HepG2 (cell line): Measurements from ENCODE around the gene CCDC85C. TPM values are rescaled to one million over a fixed set of nuclear protein-coding genes. Genes with fewer than 3 reads are reported as not detected.

Source experiments
- polyA plus RNA-seq, 8 experiments: library from polyadenylated mRNA; depleted of rRNA in 3 of 8; stranded (reverse) in 7 of 8; unstranded in 1 of 8; fragments of >200 nt; fragmentation: Illumina TruSeq in 4 of 8; extraction: Trizol in 4 of 8; gene quantifications; 2 replicates each; pipeline versions ENCODE4 v1.2.1 to v1.2.3, GENCODE V29; 2011 to 2016; ENCODE audit warnings: low read depth in 4 of 8, missing spikeins in 1 of 8, mixed read lengths in 1 of 8; ENCODE audit not compliant: insufficient read depth in 1 of 8
- total RNA-seq, 5 experiments: library from RNA; depleted of rRNA; stranded (reverse); fragments of >200 nt; fragmentation: Illumina TruSeq; extraction: Trizol; gene quantifications; 2 replicates each; pipeline ENCODE4 v1.2.3, GENCODE V29; 2016; ENCODE audit warnings: low read depth in 1 of 5
- TF ChIP-seq, protein P1 (sequence below): sonication (generic); formaldehyde crosslinking; IDR thresholded peaks from 2 replicates; pipeline ENCODE4 v1.4.0; 2020; ENCODE audit warnings: mild to moderate bottlenecking, low read depth, missing genetic modification reagents
- TF ChIP-seq, protein P2 (sequence below): sonication (generic); formaldehyde crosslinking; IDR thresholded peaks from one replicate; pipeline ENCODE4 v1.5.1; 2020; ENCODE audit warnings: mild to moderate bottlenecking, missing genetic modification reagents; ENCODE audit errors: not compliant biosample characterization
- TF ChIP-seq, protein P3 (sequence below): sonication (generic); formaldehyde crosslinking; IDR thresholded peaks from 2 replicates; pipeline ENCODE4 v1.8.0; 2022; ENCODE audit warnings: mild to moderate bottlenecking, missing genetic modification reagents, borderline replicate concordance

CCDC85C gene
- total and polyA plus RNA-seq, 2 of the 13 experiments (the other 11 are each of a cell fraction or from before 2014, with no cell fraction given) = 18.8 to 43.8 TPM

DNA sequence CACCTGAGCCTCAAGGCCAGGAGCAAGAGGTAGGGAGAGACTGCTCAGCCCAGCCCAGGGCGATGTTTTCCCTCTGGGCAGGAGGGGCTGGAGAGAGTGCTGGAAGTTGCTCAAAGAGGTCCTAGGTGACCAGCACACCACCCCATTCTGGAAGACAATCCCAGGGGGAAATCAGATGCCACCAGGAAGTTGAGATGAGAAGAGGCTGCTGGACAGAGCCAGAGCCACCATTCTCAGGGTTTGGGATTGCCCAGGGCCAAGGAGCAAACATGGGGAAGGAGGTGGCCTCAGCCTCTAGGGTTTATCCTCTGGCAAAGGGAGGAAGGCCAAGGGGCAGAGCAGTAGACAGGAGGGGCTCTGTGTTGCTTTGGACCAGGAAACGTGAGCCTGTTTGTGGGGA is 11.6 kb downstream of the CCDC85C start (continued):
- TF ChIP-seq, protein P1, sequence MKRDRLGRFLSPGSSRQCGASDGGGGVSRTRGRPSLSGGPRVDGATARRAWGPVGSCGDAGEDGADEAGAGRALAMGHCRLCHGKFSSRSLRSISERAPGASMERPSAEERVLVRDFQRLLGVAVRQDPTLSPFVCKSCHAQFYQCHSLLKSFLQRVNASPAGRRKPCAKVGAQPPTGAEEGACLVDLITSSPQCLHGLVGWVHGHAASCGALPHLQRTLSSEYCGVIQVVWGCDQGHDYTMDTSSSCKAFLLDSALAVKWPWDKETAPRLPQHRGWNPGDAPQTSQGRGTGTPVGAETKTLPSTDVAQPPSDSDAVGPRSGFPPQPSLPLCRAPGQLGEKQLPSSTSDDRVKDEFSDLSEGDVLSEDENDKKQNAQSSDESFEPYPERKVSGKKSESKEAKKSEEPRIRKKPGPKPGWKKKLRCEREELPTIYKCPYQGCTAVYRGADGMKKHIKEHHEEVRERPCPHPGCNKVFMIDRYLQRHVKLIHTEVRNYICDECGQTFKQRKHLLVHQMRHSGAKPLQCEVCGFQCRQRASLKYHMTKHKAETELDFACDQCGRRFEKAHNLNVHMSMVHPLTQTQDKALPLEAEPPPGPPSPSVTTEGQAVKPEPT (CRISPR knock-in tag) = no peak
- TF ChIP-seq, protein P2, sequence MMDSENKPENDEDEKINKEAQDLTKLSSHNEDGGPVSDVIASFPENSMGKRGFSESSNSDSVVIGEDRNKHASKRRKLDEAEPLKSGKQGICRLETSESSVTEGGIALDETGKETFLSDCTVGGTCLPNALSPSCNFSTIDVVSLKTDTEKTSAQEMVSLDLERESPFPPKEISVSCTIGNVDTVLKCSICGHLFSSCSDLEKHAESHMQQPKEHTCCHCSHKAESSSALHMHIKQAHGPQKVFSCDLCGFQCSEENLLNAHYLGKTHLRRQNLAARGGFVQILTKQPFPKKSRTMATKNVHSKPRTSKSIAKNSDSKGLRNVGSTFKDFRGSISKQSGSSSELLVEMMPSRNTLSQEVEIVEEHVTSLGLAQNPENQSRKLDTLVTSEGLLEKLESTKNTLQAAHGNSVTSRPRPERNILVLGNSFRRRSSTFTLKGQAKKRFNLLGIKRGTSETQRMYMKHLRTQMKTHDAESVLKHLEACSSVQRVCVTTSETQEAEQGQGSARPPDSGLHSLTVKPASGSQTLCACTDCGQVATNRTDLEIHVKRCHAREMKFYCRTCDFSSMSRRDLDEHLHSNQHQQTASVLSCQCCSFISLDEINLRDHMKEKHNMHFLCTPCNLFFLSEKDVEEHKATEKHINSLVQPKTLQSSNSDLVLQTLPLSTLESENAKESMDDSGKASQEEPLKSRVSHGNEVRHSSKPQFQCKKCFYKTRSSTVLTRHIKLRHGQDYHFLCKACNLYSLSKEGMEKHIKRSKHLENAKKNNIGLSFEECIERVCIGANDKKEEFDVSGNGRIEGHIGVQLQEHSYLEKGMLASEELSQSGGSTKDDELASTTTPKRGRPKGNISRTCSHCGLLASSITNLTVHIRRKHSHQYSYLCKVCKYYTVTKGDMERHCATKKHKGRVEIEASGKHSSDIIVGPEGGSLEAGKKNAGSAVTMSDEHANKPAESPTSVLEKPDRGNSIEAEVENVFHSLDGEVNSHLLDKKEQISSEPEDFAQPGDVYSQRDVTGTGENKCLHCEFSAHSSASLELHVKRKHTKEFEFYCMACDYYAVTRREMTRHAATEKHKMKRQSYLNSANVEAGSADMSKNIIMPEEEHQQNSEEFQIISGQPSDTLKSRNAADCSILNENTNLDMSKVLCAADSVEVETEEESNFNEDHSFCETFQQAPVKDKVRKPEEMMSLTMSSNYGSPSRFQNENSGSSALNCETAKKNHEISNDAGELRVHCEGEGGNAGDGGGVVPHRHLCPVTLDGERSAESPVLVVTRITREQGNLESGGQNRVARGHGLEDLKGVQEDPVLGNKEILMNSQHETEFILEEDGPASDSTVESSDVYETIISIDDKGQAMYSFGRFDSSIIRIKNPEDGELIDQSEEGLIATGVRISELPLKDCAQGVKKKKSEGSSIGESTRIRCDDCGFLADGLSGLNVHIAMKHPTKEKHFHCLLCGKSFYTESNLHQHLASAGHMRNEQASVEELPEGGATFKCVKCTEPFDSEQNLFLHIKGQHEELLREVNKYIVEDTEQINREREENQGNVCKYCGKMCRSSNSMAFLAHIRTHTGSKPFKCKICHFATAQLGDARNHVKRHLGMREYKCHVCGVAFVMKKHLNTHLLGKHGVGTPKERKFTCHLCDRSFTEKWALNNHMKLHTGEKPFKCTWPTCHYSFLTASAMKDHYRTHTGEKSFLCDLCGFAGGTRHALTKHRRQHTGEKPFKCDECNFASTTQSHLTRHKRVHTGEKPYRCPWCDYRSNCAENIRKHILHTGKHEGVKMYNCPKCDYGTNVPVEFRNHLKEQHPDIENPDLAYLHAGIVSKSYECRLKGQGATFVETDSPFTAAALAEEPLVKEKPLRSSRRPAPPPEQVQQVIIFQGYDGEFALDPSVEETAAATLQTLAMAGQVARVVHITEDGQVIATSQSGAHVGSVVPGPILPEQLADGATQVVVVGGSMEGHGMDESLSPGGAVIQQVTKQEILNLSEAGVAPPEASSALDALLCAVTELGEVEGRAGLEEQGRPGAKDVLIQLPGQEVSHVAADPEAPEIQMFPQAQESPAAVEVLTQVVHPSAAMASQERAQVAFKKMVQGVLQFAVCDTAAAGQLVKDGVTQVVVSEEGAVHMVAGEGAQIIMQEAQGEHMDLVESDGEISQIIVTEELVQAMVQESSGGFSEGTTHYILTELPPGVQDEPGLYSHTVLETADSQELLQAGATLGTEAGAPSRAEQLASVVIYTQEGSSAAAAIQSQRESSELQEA (CRISPR knock-in tag) = no peak
- TF ChIP-seq, protein P3, sequence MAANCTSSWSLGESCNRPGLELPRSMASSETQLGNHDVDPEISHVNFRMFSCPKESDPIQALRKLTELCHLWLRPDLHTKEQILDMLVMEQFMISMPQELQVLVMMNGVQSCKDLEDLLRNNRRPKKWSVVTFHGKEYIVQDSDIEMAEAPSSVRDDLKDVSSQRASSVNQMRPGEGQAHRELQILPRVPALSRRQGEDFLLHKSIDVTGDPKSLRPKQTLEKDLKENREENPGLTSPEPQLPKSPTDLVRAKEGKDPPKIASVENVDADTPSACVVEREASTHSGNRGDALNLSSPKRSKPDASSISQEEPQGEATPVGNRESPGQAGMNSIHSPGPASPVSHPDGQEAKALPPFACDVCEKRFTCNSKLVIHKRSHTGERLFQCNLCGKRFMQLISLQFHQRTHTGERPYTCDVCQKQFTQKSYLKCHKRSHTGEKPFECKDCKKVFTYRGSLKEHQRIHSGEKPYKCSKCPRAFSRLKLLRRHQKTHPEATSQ = no peak
